Activated CD4-positive, alpha-beta T cell treated with anti-CD3 and anti-CD28 coated beads, Interleukin-2, amount 50 U/mL, for 24 hours (primary cell): ENCODE data around the gene SF3A1.

Source experiments
- DNase-seq, 2 donors: peaks; one replicate each; pipeline ENCODE4 v3.0.0-alpha.2; 2020; ENCODE audit warnings: low read depth in 1 of 2, low spot score in 1 of 2

The SF3A1 gene

DNA sequence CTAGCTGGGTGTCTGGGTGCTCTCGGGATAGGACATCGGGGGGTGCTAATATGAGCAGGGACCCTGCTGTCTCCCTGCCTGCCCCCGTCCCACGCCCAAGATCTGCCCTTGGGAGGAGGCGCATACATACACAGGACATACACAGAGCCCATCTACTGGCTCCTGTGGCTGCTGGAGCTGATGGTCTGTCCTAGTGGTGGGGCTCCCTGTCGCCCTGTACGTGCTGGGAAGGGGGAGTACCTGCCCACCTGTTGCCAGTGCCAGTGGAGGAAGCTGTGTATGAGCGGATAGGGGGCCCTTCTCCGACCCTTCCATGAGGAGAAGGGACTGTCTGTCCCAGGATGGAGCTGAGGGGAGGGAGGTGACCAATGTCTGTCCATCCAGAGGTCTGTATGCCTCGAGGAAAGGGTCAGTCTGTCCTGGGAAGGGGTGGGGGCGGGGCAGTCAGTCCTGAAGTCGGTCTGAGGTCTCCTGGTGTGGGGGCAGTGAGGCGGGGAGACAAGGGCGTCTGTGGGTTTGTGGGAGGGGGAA, 30.9 kb downstream of the SF3A1 start:
- no peak for DNase-seq

DNA sequence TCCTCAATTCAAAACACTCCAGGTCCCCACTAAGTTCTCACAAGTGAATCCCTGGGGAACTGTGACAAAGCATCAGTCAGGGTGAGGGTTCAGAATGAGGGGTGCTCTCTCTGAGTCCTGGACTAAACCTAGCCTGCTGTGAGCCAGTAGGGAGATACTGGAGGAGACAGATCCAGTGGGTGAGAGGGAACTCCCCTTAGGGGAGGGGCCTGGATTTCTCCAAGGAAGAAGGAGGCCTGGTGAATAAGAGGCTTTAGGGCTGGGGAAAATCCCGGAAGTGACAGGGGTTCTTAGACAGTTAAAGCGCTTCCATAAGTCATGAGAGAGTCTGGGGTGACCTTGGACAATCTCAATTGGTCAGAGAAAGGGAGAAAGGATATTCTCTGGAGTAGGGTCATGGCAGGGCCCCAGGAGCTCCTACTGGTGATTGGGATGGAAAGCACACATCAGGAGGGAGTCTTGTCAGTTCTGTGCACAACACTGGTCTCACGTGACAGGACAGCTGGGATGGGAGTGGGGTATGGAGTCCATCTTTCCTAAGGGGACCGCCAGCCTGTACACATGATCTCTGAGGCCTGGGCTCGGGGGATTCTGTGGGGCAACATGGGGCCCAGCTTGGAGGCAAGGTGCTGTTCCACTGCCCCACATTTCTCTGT, 31.5 kb downstream of the SF3A1 start:
- DNase-seq: no peak

DNA sequence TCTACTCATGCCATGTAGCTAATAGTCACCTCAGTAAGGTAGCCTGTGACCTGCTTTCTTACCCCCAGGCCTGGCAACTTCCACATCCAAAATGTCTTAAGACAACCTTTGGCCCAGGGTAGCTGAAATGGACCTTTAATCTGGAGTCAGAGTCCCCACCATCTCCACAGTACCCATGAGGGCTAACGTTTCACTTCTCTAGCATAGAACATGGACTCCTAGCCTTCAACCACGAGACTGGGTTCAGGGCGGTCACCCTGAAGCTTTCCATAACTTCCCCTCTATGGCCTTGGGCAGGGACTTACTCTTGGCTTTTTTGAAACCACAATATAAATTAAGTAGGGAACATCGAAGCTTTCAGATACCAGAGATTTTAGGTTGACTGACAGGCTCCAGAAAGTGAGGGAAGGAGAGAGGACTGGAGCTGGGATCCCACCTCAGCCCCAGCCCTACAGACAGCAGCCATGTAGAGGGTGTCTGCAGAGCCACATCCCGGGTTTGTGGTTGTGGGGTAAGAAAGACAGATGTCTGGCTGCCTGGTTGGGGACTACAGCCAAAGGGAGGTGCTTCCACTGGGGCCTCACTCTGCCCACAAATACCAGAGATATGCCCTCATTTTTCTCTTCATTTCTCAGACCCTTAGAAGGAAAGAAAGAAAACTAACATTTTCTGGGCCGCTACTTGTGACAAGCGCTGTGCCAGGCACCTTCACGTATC, 32.5 kb downstream of the SF3A1 start:
- no peak for DNase-seq

DNA sequence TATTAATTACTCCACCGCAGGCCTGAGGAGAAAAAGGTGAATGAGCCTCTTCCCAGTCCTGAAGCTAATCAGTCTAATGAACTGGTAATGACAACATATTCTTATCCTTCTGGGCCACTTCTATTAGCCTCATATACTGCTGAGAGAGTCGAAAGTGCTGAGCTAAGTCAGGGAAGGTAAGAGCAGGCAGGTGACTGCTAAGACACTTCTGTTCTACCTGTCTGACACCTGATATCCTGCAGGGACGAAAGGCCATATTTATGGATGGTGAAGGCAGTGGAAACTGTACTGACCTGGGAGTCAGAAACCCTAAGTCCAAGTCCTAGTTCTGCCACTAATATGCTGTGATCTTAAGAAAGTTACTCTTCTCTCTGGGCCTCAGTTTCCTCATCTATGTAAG, 33.4 kb downstream of the SF3A1 start:
- DNase-seq: no peak

DNA sequence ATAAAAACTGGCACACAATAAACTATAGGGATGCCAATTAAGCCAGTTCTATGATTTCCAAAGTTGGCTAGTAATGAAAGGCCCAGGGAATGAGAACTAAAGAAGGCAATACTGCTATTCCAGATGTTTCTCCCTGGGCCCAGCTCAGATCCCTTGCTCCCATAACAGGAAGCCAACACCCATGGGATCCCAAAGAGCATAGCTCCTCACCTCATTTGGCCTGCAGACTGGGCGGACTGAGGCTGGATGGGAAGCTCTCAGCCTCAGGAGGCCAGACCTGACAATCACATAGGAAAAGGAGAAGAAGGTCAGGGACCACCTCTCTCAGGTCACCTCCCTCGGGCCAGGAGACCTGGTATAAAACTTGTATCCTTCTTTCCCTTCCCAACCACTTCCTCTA, 35.2 kb downstream of the SF3A1 start:
- no peak for DNase-seq

DNA sequence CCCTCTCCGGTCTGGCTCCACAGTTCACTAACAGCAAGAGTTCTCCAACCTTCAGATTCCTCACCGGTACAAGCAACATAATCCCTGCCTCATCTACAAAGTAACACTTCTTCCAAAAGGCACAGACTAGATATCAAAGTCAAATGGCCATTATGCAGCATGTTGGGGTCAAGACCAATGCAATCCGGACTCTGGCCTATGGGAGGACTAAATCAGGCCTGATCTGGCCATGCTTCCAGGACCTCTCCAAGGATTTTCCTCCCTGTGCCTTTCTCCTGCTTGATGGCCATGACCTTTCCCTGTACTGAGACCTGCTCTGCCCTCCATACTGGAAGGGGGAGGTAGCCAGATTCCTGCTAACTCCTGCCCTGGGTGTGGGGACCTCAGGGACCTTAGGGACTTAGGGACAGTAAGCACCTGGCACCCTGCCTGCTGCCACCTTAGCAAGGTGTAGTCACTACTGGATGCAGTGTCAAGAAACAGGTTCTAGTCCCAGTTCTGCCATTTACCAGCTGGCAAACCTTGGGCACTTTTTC, 36.6 kb downstream of the SF3A1 start:
- DNase-seq: no peak

DNA sequence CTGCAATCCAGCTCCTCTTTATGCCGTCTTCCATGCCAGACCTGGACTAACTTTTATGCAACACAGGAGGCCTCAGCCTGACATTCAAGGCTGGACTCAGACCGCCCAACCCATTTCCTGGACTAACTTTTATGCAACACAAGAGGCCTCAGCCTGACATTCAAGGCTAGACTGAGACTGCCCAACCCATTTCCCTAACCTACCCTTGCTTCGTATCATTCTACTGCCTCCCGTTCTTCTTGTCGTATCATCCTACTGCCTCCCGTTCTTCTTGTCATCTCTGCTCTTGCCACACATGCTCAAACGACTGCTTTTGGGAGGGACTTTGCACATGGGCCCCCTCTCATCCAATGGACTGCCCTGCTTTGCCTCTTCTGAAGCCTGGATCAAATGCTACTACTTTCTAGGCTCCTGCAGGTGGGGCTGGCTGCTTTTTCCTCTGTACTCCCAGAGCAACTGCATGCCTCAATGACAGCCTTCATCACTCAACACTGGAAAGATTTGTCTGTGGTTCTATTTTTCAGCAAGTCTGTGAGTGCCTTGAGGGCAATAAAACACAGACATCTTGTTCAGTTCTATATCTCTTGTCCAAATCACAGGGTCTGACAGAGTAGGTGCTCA, 37.8 kb downstream of the SF3A1 start:
- DNase-seq: no peak

DNA sequence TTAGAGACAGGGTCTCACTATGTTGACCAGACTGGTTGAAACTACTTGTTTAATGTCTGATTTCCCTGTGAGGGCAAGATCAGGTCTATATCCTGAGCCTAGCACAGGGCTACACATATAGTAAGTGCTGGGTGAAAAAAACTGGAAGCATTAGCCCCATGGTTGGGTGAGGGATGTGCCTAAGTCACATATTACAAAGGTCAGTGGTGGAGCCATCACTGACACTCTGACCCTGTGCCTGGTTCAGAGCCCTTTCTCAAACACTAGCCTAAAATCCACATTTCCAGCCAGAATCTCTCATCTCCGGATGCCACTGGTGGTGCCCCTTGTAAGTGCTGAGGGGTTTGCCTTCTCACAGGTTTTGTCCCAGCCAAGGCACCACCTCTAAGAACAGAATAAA, 38.9 kb downstream of the SF3A1 start:
- no peak for DNase-seq

DNA sequence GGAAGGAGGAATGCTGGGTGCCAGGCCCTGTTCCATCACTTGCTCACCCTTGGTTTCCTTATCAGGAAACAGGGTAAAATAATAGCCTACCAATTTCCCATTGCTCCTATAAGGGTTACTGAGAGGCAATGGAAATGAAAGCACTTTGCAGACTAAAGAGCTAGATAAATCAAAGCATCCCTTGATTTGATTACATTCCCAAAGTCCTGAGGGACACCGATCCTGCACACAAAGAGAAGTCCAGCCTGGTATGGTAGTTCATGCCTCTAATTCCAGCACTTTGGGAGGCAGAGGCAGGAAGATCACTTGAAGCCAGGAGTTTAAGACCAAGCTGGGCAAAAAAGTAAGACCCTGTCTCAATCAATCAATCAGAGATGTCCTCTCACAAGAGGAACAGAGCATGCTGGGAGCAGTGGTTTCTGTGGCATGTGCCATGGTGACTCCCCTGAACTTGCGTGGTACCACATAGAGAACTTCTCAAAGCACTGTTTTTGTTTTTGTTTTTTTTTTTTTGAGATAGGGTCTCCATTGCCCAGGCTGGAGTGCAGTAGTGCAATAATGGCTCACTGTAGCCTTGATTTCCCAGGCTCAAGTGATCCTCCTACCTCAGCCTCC, 40.6 kb downstream of the SF3A1 start:
- no peak for DNase-seq

DNA sequence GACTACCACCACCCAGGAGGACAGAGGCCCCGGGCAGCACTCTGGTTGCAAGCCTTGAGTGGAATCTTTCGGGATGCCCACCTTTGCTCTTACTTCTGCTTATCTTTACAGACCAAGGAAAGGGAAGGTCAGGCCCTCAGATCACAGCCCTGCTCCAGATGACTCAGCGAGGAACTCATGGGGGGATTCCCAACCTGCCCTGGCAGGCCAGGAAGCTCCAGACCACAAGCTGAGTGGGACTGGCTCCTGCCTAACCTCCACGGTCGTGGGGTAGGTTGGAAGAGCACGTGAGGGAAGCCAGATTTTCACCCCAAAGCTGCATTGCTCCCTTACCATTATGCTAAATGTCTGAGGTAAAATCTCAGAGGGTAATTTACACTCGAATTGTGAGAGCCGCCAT, 41.8 kb downstream of the SF3A1 start:
- DNase-seq: peak in 1 of 2 donors; percentile 38

DNA sequence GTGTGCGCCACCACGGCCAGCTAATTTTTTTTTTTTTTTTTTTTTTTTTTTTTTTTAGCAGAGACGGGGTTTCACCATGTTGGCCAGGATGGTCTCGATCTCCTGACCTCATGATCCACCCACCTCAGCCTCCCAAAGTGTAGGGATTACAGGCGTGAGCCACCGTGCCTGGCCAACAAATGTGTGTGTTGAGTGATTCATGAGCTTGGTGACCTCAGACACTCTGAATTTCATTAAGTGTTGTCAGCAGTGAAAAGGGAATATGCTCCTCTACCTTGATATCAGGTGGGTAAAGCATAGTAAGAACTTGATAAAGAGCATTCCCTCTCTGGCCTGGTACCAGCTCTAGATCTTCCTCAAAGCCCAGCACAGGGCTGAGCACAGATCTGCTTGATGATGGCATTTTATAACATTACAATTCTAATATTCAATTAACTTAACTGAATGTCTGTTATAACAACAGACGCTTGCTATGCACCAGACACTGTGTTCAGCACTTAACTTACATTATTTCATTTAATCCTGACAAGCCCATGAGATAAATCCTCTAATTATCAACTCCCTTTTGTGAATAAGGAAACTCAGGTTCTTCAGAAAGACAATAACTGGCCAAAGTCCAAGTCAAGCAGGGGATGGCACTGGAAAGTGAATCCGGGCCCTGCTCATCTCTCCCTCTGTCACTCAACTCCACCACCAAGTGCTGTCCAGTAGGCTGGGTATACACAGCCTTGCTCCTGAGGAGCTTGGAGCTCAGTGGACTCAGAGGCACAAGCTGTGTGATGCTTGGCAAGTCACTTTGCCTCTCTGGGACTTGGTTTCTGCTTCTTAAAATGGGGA, 42.9 kb downstream of the SF3A1 start:
- no peak for DNase-seq

DNA sequence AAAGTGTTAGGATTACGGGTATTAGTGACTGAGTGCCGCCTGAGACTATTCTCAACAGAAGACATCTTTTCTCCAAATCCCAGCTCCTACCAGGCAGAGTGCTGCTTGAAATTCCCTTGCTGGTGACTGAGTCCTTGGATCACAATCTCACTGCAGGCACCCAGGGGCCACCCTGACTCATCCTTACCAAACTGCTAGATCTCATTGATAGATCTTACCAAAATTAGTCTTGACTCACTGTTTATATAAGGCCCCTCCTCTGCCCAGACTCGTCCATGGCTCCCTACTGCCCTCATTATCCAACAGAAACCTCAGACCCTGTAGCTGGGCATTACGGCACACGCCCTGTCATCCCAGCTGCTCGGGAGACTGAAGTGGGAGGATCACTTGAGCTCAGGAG, 44.6 kb downstream of the SF3A1 start:
- DNase-seq: no peak

DNA sequence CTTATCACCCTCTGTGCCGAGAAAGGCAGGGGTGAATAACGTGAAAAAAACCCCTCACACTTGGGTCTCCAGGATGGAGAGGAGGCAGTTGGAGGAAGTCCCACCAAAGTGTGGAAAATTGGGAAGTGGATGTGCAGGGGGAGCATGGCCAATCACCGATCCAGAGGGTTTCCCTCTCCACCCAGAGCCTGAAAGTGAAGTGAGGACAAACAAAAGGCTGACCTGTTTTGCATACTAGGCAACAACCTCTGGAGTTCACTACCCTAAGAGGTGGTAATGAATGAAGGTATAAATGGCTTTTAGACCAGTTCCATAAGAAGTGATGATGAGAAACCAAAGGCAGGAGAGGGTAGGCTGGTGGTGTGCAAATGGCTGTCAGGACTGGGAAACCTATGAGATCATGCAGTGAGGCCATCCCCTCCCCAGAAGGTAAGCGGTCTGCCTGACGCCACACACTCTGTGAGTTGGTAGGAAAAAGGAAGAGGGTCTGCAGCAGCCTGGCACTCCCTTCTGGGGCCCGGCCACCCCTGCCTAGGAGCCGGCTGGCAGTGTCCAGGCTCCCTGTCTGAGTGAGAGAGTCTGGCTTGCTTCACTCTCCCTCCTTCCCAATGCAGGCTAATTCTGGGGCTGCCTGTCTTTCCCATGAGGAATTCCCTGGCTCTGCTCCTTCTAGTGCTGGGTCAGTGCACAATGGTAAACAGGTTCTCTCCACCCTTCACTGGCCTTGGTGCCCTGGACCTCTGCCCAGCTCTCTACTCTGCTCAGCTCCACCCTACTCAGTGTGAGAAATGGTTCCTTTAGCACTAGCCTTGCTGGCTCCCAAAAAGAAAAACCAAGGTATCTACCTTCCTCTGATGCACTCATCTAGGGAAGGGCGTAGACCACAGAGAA, 45.6 kb downstream of the SF3A1 start:
- no peak for DNase-seq

DNA sequence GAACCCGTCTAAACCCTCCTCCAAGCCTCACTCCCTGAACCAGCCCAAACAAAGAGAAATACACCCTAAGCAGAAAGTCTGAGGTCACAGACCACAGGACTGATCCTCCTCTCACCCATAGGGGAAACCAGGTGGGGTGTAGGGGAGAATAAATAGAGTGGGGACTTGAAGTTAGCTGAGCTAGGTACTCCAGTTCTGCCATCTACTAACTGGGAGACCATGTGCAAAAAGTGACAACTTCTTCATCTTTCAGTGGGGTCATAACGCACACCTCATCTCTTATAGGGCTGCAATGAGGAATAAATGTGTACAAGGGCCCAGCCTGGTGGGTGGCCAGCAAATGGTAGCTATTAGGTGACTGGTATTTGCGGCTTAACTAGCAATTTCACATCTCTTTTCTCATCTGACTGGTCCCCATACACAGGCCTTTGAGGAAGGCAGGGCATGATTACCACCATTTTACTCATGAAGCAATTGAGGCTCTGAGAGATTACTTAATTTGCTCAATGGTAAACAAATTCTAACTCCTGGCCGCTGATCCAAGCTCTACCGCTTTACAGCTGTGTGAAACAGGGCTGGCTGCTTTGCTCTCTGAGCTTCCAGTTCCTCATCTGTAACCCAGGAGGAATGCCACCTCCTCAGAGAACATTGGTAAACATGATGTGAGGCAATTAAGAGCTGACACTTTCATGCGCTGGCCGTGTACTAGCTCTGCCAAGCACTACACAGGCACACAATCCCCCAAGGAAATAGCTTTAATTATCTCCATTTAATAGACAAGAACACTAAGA, 46.5 kb downstream of the SF3A1 start:
- no peak for DNase-seq

DNA sequence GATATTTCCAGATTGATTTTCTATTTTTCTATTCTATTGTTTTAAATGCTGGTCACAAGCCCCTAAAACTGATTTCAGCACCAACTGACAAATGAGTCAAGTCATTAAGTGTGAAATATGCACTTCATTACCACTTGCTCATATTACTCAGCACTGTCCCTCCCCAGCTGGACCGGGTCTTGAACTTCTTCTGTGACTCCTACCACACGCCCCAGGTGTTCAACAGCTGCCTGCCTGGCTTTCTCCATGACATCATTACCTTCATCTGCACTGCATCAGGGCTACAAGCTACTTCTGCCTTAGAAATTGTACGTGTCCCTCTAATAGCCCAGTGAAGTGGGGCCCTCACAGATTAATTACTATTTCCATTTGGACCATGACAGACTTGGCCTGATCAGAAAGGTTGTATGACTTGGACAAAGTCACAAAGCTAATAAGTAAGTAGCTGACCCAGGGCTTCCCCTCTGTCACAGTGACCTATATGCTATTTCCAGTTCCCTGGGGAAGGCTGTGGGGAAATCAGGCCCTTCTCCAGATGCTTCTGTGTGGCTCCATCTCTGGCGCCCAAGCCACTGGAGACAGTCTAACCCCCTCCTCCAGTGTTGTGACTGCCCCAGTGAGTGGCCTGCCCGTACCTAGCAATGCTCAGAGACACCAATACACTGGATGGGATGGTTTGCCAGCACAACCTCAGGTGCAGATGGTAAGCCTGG, 48.0 kb downstream of the SF3A1 start:
- DNase-seq: no peak

DNA sequence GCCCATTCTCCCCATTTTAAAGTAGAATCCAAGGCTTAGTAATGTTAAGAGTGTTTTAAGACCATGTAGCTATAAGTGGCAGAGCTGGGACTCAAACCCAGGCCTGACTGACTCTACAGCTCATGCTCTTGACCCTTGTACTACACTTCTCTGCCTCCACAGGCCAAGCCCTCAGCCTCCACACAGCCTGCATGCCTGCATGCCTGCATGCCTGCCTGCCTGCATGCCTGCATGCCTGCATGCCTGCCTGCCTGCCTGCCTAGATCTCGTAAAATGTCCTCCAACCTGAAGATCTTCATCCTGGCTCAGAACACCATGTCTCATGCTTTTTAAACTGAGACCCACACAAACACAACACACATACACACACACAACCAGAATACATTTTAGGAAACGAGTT, 48.6 kb downstream of the SF3A1 start:
- DNase-seq: no peak

DNA sequence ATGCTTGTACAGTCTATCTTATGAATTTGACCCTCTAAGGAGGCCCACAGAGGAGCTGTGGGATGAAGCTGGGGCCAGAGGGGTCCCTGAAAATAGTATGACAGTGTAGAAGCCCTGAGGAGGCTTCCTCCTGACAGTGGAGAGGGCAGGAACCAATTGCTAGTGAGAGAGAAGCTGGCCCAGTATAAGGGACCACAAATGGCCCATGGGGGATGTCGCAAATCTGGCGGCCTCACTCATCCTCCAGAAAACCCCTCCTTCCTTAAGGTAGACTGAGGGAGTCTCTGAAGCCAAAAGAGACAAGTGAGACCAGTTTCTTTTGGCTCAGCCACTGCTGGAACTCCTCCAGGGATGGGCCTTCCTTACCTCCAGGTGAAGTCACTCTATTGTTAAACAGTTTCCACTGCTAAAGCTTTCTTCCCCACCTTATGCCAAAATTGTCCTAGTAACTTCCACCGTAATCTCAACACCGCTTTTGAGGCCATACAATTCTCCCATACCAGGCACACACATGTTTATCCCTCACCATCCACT, 49.6 kb downstream of the SF3A1 start:
- no peak for DNase-seq

DNA sequence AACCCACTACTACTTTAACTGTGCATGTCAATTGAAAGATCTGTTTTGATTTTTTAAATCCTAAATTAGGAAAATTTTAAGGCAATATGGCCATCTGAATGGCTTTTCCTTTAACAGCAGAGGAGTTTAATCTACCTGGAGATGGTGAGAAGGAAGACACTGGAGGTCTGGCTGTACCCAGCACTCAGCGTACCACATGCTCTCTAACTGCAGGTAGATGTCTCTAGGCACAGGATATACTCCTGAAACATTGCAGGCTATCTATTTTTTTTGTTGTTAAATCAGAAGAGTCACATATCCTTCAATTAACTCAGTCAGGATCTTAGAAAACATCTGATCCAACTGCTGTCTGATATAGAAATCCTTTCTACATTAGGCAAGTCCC, 50.1 kb downstream of the SF3A1 start:
- DNase-seq: no peak
